GM19468 (cell line): ENCODE results near the gene COMMD9.

ENCODE experiments used
- ATAC-seq: cut with Tn5 transposase; IDR thresholded peaks from one replicate; pipeline ENCODE4 v1.9.1; 2021; ENCODE audit warnings: mild to moderate bottlenecking, moderate library complexity, moderate number of reproducible peaks; ENCODE audit not compliant: unreplicated experiment; ENCODE audit errors: extremely low read depth

Gene COMMD9

GRCh38 chr11:36261094-36261493 lies 28.1 kb downstream of the COMMD9 start:
- ATAC-seq: no peak

- no peak for ATAC-seq
Measured at GRCh38 chr11:36258730-36259360, 30.4 kb downstream of the COMMD9 start.

- no peak for ATAC-seq
Measured at GRCh38 chr11:36257351-36257750, 31.9 kb downstream of the COMMD9 start.

GRCh38 chr11:36254713-36255112 lies 34.5 kb downstream of the COMMD9 start:
- ATAC-seq: no peak

- ATAC-seq: no peak
Measured at GRCh38 chr11:36253238-36253637, 36.0 kb downstream of the COMMD9 start.

- no peak for ATAC-seq
Measured at GRCh38 chr11:36251823-36252222, 37.4 kb downstream of the COMMD9 start.

GRCh38 chr11:36249246-36249645 lies 40.0 kb downstream of the COMMD9 start:
- no peak for ATAC-seq

GRCh38 chr11:36248436-36248835 lies 40.8 kb downstream of the COMMD9 start:
- no peak for ATAC-seq

- ATAC-seq: no peak
Measured at GRCh38 chr11:36247493-36247892, 41.7 kb downstream of the COMMD9 start.

GRCh38 chr11:36243641-36244040 lies 45.6 kb downstream of the COMMD9 start:
- no peak for ATAC-seq

GRCh38 chr11:36241497-36241896 lies 47.7 kb downstream of the COMMD9 start:
- ATAC-seq: no peak

GRCh38 chr11:36240801-36241200 lies 48.4 kb downstream of the COMMD9 start:
- no peak for ATAC-seq

- ATAC-seq: no peak
Measured at GRCh38 chr11:36240173-36240572, 49.1 kb downstream of the COMMD9 start.

GRCh38 chr11:36239636-36240035 lies 49.6 kb downstream of the COMMD9 start:
- no peak for ATAC-seq

GRCh38 chr11:36238881-36239280 lies 50.3 kb downstream of the COMMD9 start:
- no peak for ATAC-seq

- ATAC-seq: no peak
Measured at GRCh38 chr11:36238036-36238631, 51.1 kb downstream of the COMMD9 start.

- no peak for ATAC-seq
Measured at GRCh38 chr11:36237391-36237790, 51.8 kb downstream of the COMMD9 start.

GRCh38 chr11:36235750-36236149 lies 53.5 kb downstream of the COMMD9 start:
- no peak for ATAC-seq

GRCh38 chr11:36234825-36235224 lies 54.4 kb downstream of the COMMD9 start:
- ATAC-seq: no peak

- ATAC-seq: no peak
Measured at GRCh38 chr11:36233204-36233603, 56.0 kb downstream of the COMMD9 start.

GRCh38 chr11:36230779-36231699 lies 58.2 kb downstream of the COMMD9 start:
- ATAC-seq: no peak
